ENCODE data around the gene PHACTR2.

DNA sequence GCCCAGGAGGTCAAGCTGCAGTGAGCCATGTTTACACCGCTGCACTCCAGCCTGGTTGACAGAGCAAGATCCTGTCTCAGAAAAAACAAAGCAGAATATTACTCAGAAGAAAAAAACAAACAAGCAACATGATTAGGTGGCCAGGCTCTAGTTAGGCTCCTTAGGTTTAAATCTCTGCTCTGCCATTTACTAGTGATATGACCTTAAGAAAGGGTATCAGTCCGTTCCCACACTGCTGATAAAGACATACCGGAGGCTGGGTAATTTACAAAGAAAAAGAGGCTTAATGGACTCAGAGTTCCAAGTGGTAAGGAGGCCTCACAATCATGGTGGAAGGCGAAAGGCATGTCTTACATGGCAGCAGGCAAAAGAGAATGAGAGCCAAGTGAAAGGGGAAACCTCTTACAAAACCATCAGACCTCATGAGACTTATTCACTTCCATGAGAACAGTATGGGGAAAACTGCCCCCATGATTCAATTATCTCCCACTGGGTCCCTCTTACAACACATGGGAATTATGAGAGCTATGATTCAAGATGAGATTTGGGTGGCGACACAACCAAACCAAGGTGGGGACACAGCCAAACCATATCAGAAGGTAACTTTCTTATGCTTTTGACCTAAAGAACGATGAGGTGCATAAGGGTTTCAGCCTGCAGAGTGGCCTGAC is 163.0 kb downstream of the PHACTR2 start:
- TF ChIP-seq, protein P1, sequence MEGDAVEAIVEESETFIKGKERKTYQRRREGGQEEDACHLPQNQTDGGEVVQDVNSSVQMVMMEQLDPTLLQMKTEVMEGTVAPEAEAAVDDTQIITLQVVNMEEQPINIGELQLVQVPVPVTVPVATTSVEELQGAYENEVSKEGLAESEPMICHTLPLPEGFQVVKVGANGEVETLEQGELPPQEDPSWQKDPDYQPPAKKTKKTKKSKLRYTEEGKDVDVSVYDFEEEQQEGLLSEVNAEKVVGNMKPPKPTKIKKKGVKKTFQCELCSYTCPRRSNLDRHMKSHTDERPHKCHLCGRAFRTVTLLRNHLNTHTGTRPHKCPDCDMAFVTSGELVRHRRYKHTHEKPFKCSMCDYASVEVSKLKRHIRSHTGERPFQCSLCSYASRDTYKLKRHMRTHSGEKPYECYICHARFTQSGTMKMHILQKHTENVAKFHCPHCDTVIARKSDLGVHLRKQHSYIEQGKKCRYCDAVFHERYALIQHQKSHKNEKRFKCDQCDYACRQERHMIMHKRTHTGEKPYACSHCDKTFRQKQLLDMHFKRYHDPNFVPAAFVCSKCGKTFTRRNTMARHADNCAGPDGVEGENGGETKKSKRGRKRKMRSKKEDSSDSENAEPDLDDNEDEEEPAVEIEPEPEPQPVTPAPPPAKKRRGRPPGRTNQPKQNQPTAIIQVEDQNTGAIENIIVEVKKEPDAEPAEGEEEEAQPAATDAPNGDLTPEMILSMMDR (IDR thresholded peaks at IDR 0.05; ENCODE audit: insufficient read depth, low read depth, low read length): no peak
- TF ChIP-seq EZH2 (IDR thresholded peaks at IDR 0.05; ENCODE audit: insufficient read depth, low read length): no peak

Measured in astrocyte (in vitro differentiated cells and primary cell).